ENCODE results near the gene TPRN. TPM values are rescaled to one million over a fixed set of nuclear protein-coding genes. Genes with fewer than 3 reads are reported as not detected.
A peak's percentile ranks its signal among the peaks of the same experiment; 100 is the strongest.

The TPRN gene
- total RNA-seq, 2 experiments from 2014 or later, result 5.7 to 6.6 TPM

- H3K27ac Mint-ChIP-seq, result no peak overlapping the region
- no peaks in the 10 kb centered on the region for H3K27me3 Mint-ChIP-seq
- intact Hi-C loops (cut with micrococcal nuclease), result no loop called here
- no peak overlapping the region for H3K4me3 Mint-ChIP-seq
- TF ChIP-seq, protein P1, sequence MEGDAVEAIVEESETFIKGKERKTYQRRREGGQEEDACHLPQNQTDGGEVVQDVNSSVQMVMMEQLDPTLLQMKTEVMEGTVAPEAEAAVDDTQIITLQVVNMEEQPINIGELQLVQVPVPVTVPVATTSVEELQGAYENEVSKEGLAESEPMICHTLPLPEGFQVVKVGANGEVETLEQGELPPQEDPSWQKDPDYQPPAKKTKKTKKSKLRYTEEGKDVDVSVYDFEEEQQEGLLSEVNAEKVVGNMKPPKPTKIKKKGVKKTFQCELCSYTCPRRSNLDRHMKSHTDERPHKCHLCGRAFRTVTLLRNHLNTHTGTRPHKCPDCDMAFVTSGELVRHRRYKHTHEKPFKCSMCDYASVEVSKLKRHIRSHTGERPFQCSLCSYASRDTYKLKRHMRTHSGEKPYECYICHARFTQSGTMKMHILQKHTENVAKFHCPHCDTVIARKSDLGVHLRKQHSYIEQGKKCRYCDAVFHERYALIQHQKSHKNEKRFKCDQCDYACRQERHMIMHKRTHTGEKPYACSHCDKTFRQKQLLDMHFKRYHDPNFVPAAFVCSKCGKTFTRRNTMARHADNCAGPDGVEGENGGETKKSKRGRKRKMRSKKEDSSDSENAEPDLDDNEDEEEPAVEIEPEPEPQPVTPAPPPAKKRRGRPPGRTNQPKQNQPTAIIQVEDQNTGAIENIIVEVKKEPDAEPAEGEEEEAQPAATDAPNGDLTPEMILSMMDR (IDR thresholded peaks at IDR 0.05), result no peak
- DNase-seq (no peak), ATAC-seq (no peak)
- peaks cover 10% of the 10 kb centered on the region for H3K36me3 Mint-ChIP-seq (ENCODE audit: low read depth)
- ChIA-PET CTCF (no interaction called here), POLR2A (interaction anchor here (0.9 to 1.7 kb wide), 2 partner anchors 10 to 29 kb away, joined by 3 to 6 read pairs; partner anchors contain the start of gene TUBB4B)
- H3K4me1 Mint-ChIP-seq (ENCODE audit: low read depth), result peaks cover 3% of the 10 kb centered on the region
- no peaks in the 10 kb centered on the region for H3K9me3 Mint-ChIP-seq
These were observed 12.0 kb upstream of the TPRN start for GRCh38 chr9:137212520-137212919.

DNA sequence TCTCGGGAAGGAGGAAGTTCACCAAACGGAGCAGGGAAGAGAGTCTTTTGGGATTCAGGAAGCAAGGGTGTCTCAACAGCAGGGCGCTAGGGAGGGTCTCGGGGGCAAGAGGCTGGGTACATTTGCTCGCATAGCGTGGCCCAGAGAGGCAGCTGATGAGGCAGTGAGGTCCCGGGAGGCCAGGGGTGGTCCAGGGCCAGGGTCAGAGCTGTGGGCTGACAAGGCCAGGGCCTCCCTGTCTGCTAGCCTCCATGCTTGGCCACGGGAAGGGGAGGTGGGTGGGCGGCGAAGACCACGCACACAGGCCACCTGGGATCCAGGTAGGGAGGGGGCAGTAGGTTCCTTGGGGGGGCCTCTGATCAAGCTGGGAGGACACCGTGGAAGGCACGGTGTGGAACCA lies 11.0 kb upstream of the TPRN start:
- TF ChIP-seq, protein P1 (IDR thresholded peaks at IDR 0.05), result no peak
- H3K4me1 Mint-ChIP-seq (ENCODE audit: low read depth), result peaks cover 13% of the 10 kb centered on the region
- ChIA-PET CTCF (no interaction called here), POLR2A (interaction anchor here (0.9 to 2.7 kb wide), 3 partner anchors 8 to 30 kb away, joined by 3 to 9 read pairs (median 6); partner anchors contain the start of gene TUBB4B)
- H3K9me3 Mint-ChIP-seq, result no peaks in the 10 kb centered on the region
- H3K4me3 Mint-ChIP-seq, result no peak overlapping the region
- DNase-seq (no peak), ATAC-seq (no peak)
- H3K36me3 Mint-ChIP-seq (ENCODE audit: low read depth), result peaks cover 20% of the 10 kb centered on the region
- intact Hi-C loops (cut with micrococcal nuclease), result no loop called here
- H3K27me3 Mint-ChIP-seq, result no peaks in the 10 kb centered on the region
- no peak overlapping the region for H3K27ac Mint-ChIP-seq

- ATAC-seq (no peak), DNase-seq (no peak)
- TF ChIP-seq, protein P1 (IDR thresholded peaks at IDR 0.05), result no peak
- Mint-ChIP-seq H3K4me1 (ENCODE audit: low read depth) (peaks cover 30% of the 10 kb centered on the region), H3K36me3 (ENCODE audit: low read depth) (peaks cover 21% of the 10 kb centered on the region), H3K27me3 (no peaks in the 10 kb centered on the region), H3K27ac (peak overlapping the region; percentile 87), H3K4me3 (peak overlapping the region; percentile 93), H3K9me3 (no peaks in the 10 kb centered on the region)
- intact Hi-C loops (cut with micrococcal nuclease), result no loop called here
- CTCF ChIA-PET, result interaction anchor here (1.2 to 3.9 kb wide), 4 partner anchors 17 to 34 kb away, joined by 3 to 15 read pairs (median 9); partner anchors contain the start of genes RNF224 and SSNA1
- POLR2A ChIA-PET, result interaction anchor here (0.5 to 6.0 kb wide), 9 partner anchors 11 to 187 kb away, joined by 3 to 44 read pairs (median 4); partner anchors contain the start of genes ANAPC2, RNF208 and SSNA1
These were observed 6.1 kb upstream of the TPRN start for GRCh38 chr9:137206602-137207001.

GRCh38 chr9:137205126-137206069 lies 4.9 kb upstream of the TPRN start, which contains the start of the genes NDOR1 and TMEM203:
Gene NDOR1 (plus strand): TSS chr9:137205700. CDS start chr9:137205778, 78 bp downstream.
Gene TMEM203 (minus strand): TSS chr9:137205648. CDS start chr9:137205414, 234 bp downstream.
- Mint-ChIP-seq H3K9me3 (no peaks in the 10 kb centered on the region), H3K36me3 (ENCODE audit: low read depth) (peaks cover 21% of the 10 kb centered on the region), H3K27ac (peak within 1 kb of the TSS; percentile 93), H3K4me3 (peak within 1 kb of the TSS; percentile 93), H3K27me3 (no peaks in the 10 kb centered on the region), H3K4me1 (ENCODE audit: low read depth) (peaks cover 34% of the 10 kb centered on the region)
- intact Hi-C loops (cut with micrococcal nuclease), result no loop called here
- POLR2A ChIA-PET, result interaction anchor here (0.6 to 6.0 kb wide), 18 partner anchors 9 to 250 kb away, joined by 3 to 44 read pairs (median 3); partner anchors contain the start of genes ANAPC2, CYSRT1, RNF208 and SSNA1
- TF ChIP-seq, protein P1 (IDR thresholded peaks at IDR 0.05), result no peak
- DNase-seq (peak; percentile 95), ATAC-seq (peak; percentile 57)
- CTCF ChIA-PET, result interaction anchor here (0.7 to 3.9 kb wide), 5 partner anchors 16 to 159 kb away, joined by 3 to 15 read pairs (median 8); partner anchors contain the start of gene SSNA1
